Stimulated activated CD8-positive, alpha-beta memory T cell treated with anti-CD3 and anti-CD28 coated beads, Interleukin-12 subunit alpha, Interleukin-12 subunit beta, amount 100 ng/mL, for 4 hours (primary cell): ENCODE results near the gene SGCD.

ENCODE experiments used
- DNase-seq: peaks from one replicate; pipeline ENCODE4 v3.0.0-alpha.2; 2020; ENCODE audit warnings: low read depth

SGCD gene

GRCh38 chr5:156326718-156327259 lies at the start of gene SGCD:
Gene SGCD (plus strand): TSS chr5:156327164.
- DNase-seq, result no peak

- no peak for DNase-seq
These were observed 49.7 kb upstream of the SGCD start for GRCh38 chr5:156277290-156277689.

- DNase-seq, result no peak
These were observed 31.5 kb upstream of the SGCD start for GRCh38 chr5:156295431-156295830.

- no peak for DNase-seq
These were observed 16.8 kb upstream of the SGCD start for GRCh38 chr5:156310115-156310514.

- no peak for DNase-seq
These were observed 13.9 kb upstream of the SGCD start for GRCh38 chr5:156312897-156313694.

GRCh38 chr5:156314416-156314815 lies 12.5 kb upstream of the SGCD start:
- no peak for DNase-seq

GRCh38 chr5:156322666-156323065 lies 4.3 kb upstream of the SGCD start:
- no peak for DNase-seq

- DNase-seq, result no peak
These were observed 332 bp downstream of the SGCD start for GRCh38 chr5:156327296-156327695.

GRCh38 chr5:156328161-156328560 lies 1.2 kb downstream of the SGCD start:
- no peak for DNase-seq

GRCh38 chr5:156328766-156329165 lies 1.8 kb downstream of the SGCD start:
- DNase-seq, result no peak

- no peak for DNase-seq
These were observed 2.2 kb downstream of the SGCD start for GRCh38 chr5:156329171-156329611.

GRCh38 chr5:156330141-156330870 lies 3.3 kb downstream of the SGCD start:
- DNase-seq, result no peak

GRCh38 chr5:156331181-156331580 lies 4.2 kb downstream of the SGCD start:
- no peak for DNase-seq

GRCh38 chr5:156331845-156332244 lies 4.9 kb downstream of the SGCD start:
- DNase-seq, result no peak

GRCh38 chr5:156332245-156332644 lies 5.3 kb downstream of the SGCD start:
- DNase-seq, result no peak

GRCh38 chr5:156339139-156339841 lies 12.3 kb downstream of the SGCD start:
- no peak for DNase-seq

- DNase-seq, result no peak
These were observed 13.9 kb downstream of the SGCD start for GRCh38 chr5:156340893-156341292.

GRCh38 chr5:156350256-156350655 lies 23.3 kb downstream of the SGCD start:
- no peak for DNase-seq

- DNase-seq, result no peak
These were observed 24.5 kb downstream of the SGCD start for GRCh38 chr5:156351423-156351822.

GRCh38 chr5:156354571-156354970 lies 27.6 kb downstream of the SGCD start:
- DNase-seq, result no peak

GRCh38 chr5:156356238-156356637 lies 29.3 kb downstream of the SGCD start:
- DNase-seq, result no peak

- DNase-seq, result no peak
These were observed 32.5 kb downstream of the SGCD start for GRCh38 chr5:156359476-156359875.
